Nucleus accumbens (tissue), 56 donors: ENCODE results near the gene FASN.
A peak's percentile ranks its signal among the peaks of the same experiment; 100 is the strongest.

Experiments
- DNase-seq, 56 donors: peaks; one replicate each; lab custom pipeline; 2025; lab: John Stamatoyannopoulos, UW

Gene FASN

GRCh38 chr17:82061047-82061925 lies 36.8 kb downstream of the FASN start:
- DNase-seq: no peak

- DNase-seq: no peak
These were observed 37.4 kb downstream of the FASN start for GRCh38 chr17:82060614-82061013.

- DNase-seq: no peak
These were observed 38.0 kb downstream of the FASN start for GRCh38 chr17:82060001-82060380.

GRCh38 chr17:82059272-82060000 lies 38.6 kb downstream of the FASN start:
- DNase-seq: no peak

- no peak for DNase-seq
These were observed 39.2 kb downstream of the FASN start for GRCh38 chr17:82058855-82059249.

GRCh38 chr17:82058230-82058854 lies 39.7 kb downstream of the FASN start:
- DNase-seq: no peak

- DNase-seq: no peak
These were observed 41.1 kb downstream of the FASN start for GRCh38 chr17:82056729-82057621.

- no peak for DNase-seq
These were observed 41.9 kb downstream of the FASN start for GRCh38 chr17:82055965-82056728.

- no peak for DNase-seq
These were observed 42.7 kb downstream of the FASN start for GRCh38 chr17:82055023-82055964.

GRCh38 chr17:82054351-82055022 lies 43.5 kb downstream of the FASN start:
- no peak for DNase-seq

GRCh38 chr17:82053556-82054263 lies 44.3 kb downstream of the FASN start:
- DNase-seq: no peak

- DNase-seq: no peak
These were observed 44.9 kb downstream of the FASN start for GRCh38 chr17:82053130-82053529.

- no peak for DNase-seq
These were observed 45.4 kb downstream of the FASN start for GRCh38 chr17:82052638-82053059.

- peak in 52 of 56 donors; percentile 19 to 86 (median 58) for DNase-seq
These were observed 46.0 kb downstream of the FASN start, which contains the start of the genes GPS1 and RFNG for GRCh38 chr17:82051776-82052637. Gene GPS1, plus strand, starts transcription at chr17:82051898. Its CDS starts 34 bp downstream, at chr17:82051932. Gene RFNG, minus strand, starts transcription at chr17:82051811. Its CDS starts 45 bp downstream, at chr17:82051766.

GRCh38 chr17:82050761-82051641 lies 47.0 kb downstream of the FASN start:
- no peak for DNase-seq
